Naive thymus-derived CD4-positive, alpha-beta T cell (primary cell): Measurements from ENCODE around the gene C6orf62. TPM values are rescaled to one million over a fixed set of nuclear protein-coding genes. Genes with fewer than 3 reads are reported as not detected.
"Not testable (repeated sequence)": the region's sequence is repeated elsewhere in the genome, so short reads cannot be mapped to it uniquely, and the experiment has no call there.

Source experiments
- ATAC-seq: fragments of 150-1000 bp; cut with Tn5 transposase; 2 replicates; pipeline ENCODE4 v1.10.0; 2021; ENCODE audit warnings: mild to moderate bottlenecking, moderate library complexity
- CTCF ChIA-PET: fragments of 350-600 bp; sonication (Branson Sonifier 250); formaldehyde crosslinking; loops from one replicate; lab custom pipeline; 2021; ENCODE audit warnings: antibody characterized with exemption; lab: Charles Lee
- POLR2A ChIA-PET: fragments of 350-600 bp; sonication (Branson Sonifier 250); formaldehyde crosslinking; loops from one replicate; lab custom pipeline; 2021; ENCODE audit warnings: antibody characterized with exemption, inconsistent platforms; lab: Charles Lee
- DNase-seq, 9 donors: peaks; one replicate each; pipeline versions ENCODE4 v3.0.0 to v3.0.0-alpha.2; 2020 to 2022; ENCODE audit warnings: mixed read lengths in 1 of 9
- H3K27ac ChIP-seq: one replicate; pipeline ENCODE4 v1.7.0; 2013; ENCODE audit warnings: mild to moderate bottlenecking, low read depth, low read length, moderate library complexity
- H3K27me3 ChIP-seq, 2 donors: one replicate each; pipeline ENCODE4 v1.7.0; 2013; ENCODE audit warnings: low read length in 2 of 2, mild to moderate bottlenecking in 2 of 2, moderate library complexity in 2 of 2; ENCODE audit not compliant: control insufficient read depth in 2 of 2, insufficient read depth in 2 of 2
- H3K36me3 ChIP-seq, 3 experiments: 1 replicate in 2 of 3; 2 replicates in 1 of 3; pipeline ENCODE4 v1.7.0; 2013; ENCODE audit warnings: low read length in 3 of 3, mild to moderate bottlenecking in 3 of 3, moderate library complexity in 1 of 3; ENCODE audit not compliant: insufficient read depth in 3 of 3, control insufficient read depth in 2 of 3
- H3K4me1 ChIP-seq, 2 donors: one replicate each; pipeline ENCODE4 v1.7.0; 2013; ENCODE audit warnings: low read length in 2 of 2, mild to moderate bottlenecking in 2 of 2, moderate library complexity in 1 of 2; ENCODE audit not compliant: control insufficient read depth in 2 of 2, insufficient read depth in 2 of 2
- H3K4me3 ChIP-seq: 2 replicates; pipeline ENCODE4 v1.7.0; 2013; ENCODE audit warnings: mild to moderate bottlenecking, low read length
- H3K9me3 ChIP-seq, 3 experiments: 1 replicate in 2 of 3; 2 replicates in 1 of 3; pipeline ENCODE4 v1.7.0; 2013; ENCODE audit warnings: low read length in 3 of 3; ENCODE audit not compliant: control insufficient read depth in 2 of 3
- H3K27ac Mint-ChIP-seq, 9 donors: one replicate each; pipeline ENCODE4 v1.8.0; 2020 to 2022; ENCODE audit warnings: mixed read lengths in 9 of 9, mild to moderate bottlenecking in 8 of 9, moderate library complexity in 5 of 9, inconsistent platforms in 2 of 9
- H3K27me3 Mint-ChIP-seq, 5 donors: one replicate each; pipeline ENCODE4 v1.8.0; 2021 to 2022; ENCODE audit warnings: mixed read lengths in 5 of 5, mild to moderate bottlenecking in 1 of 5
- H3K36me3 Mint-ChIP-seq, 5 donors: one replicate each; pipeline ENCODE4 v1.8.0; 2020 to 2022; ENCODE audit warnings: mixed read lengths in 5 of 5, mild to moderate bottlenecking in 3 of 5, inconsistent platforms in 1 of 5
- H3K4me1 Mint-ChIP-seq, 7 donors: one replicate each; pipeline ENCODE4 v1.8.0; 2020 to 2022; ENCODE audit warnings: mixed read lengths in 7 of 7, mild to moderate bottlenecking in 3 of 7, inconsistent platforms in 1 of 7
- H3K4me3 Mint-ChIP-seq, 10 donors: one replicate each; pipeline ENCODE4 v1.8.0; 2020 to 2022; ENCODE audit warnings: mild to moderate bottlenecking in 10 of 10, mixed read lengths in 10 of 10, moderate library complexity in 6 of 10, inconsistent platforms in 2 of 10
- H3K9me3 Mint-ChIP-seq, 11 donors: one replicate each; pipeline ENCODE4 v1.8.0; 2020 to 2022; ENCODE audit warnings: mixed read lengths in 11 of 11, mild to moderate bottlenecking in 4 of 11, inconsistent platforms in 1 of 11, moderate library complexity in 1 of 11
- intact Hi-C, 2 donors: fragments of 100-400 bp; cut with micrococcal nuclease; formaldehyde crosslinking; loops; one replicate each; pipeline ENCODE4 v1.15.1; 2023
- polyA plus RNA-seq, 2 donors: library from polyadenylated mRNA; unstranded; fragments of 300-500 nt; fragmentation: Illumina TruSeq; gene quantifications; one replicate each; pipeline ENCODE4 v1.2.3, GENCODE V29; 2021
- total RNA-seq, 6 experiments: library from RNA in 5 of 6; stranded (reverse) in 5 of 6; gene quantifications; 1 replicate in 5 of 6; 2 replicates in 1 of 6; pipeline ENCODE4 v1.2.3 and lab custom pipeline; 2021 to 2026

C6orf62 gene
- total and polyA plus RNA-seq, 7 experiments from 2014 or later, result 102 to 162 (median 130) TPM

DNA sequence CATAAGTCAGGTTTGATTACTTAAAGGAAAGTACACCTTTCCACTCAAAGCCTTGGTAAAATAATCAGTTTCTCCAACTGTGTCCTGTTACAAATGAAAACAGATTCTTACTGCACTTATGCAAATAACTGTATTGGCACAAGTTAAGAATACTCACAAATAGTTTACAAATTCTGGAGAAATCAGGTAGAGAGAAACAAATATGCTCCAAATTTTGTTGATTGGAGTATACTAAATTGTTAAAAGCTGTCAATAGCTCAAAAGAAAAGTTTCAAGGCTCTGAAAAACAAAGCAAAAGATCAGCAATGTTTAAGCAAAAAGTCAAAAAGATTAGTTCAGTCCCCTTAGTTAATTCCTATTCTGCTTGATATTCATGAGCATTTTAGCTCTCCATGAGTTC, 48.5 kb downstream of the C6orf62 start:
- H3K27me3 Mint-ChIP-seq, H3K4me3 ChIP-seq, POLR2A ChIA-PET, intact Hi-C loops, ATAC-seq, H3K36me3 ChIP-seq, DNase-seq, H3K27ac ChIP-seq, H3K27ac Mint-ChIP-seq, H3K27me3 ChIP-seq, H3K9me3 ChIP-seq, H3K4me3 Mint-ChIP-seq: not testable (repeated sequence)
- peaks cover 5 to 11% of the 10 kb centered on the region in 2 donors for H3K4me1 ChIP-seq
- CTCF ChIA-PET, result interaction anchor here (1.4 kb wide), 1 partner anchor 91 kb away, joined by 4 read pairs; no protein-coding TSS in a partner anchor
- Mint-ChIP-seq H3K9me3 (peaks cover 0 to 28% (median 7%) of the 10 kb centered on the region in 11 donors), H3K36me3 (peaks cover 0 to 48% (median 18%) of the 10 kb centered on the region in 5 donors), H3K4me1 (peaks cover 7 to 37% (median 33%) of the 10 kb centered on the region in 7 donors)

GRCh38 chr6:24668997-24669361, 50.0 kb downstream of the C6orf62 start:
- ChIA-PET CTCF (no interaction called here), POLR2A (no interaction called here)
- Mint-ChIP-seq H3K36me3 (peaks cover 0 to 46% (median 20%) of the 10 kb centered on the region in 5 donors), H3K4me3 (peak overlapping the region in 8 of 10 donors; percentile 33 to 100 (median 54)), H3K9me3 (peaks cover 0 to 28% (median 7%) of the 10 kb centered on the region in 11 donors), H3K27ac (peak overlapping the region in 1 of 9 donors; percentile 33), H3K4me1 (peaks cover 18 to 51% (median 47%) of the 10 kb centered on the region in 7 donors), H3K27me3 (no peaks in the 10 kb centered on the region)
- DNase-seq (no peak), ATAC-seq (no peak)
- peaks cover 19 to 25% of the 10 kb centered on the region in 2 donors for H3K4me1 ChIP-seq
- H3K9me3 ChIP-seq, result no peaks in the 10 kb centered on the region
- no peaks in the 10 kb centered on the region for H3K27me3 ChIP-seq
- intact Hi-C loops, result loop anchor here in 1 of 2 donors (5.0 kb wide), 1 partner anchor 1293 kb away; the partner anchor contains the start of gene TRIM38
- peaks cover 0 to 6% (median 0%) of the 10 kb centered on the region in 3 experiments for H3K36me3 ChIP-seq
- no peak overlapping the region for H3K27ac ChIP-seq
- H3K4me3 ChIP-seq, result no peak overlapping the region

DNA sequence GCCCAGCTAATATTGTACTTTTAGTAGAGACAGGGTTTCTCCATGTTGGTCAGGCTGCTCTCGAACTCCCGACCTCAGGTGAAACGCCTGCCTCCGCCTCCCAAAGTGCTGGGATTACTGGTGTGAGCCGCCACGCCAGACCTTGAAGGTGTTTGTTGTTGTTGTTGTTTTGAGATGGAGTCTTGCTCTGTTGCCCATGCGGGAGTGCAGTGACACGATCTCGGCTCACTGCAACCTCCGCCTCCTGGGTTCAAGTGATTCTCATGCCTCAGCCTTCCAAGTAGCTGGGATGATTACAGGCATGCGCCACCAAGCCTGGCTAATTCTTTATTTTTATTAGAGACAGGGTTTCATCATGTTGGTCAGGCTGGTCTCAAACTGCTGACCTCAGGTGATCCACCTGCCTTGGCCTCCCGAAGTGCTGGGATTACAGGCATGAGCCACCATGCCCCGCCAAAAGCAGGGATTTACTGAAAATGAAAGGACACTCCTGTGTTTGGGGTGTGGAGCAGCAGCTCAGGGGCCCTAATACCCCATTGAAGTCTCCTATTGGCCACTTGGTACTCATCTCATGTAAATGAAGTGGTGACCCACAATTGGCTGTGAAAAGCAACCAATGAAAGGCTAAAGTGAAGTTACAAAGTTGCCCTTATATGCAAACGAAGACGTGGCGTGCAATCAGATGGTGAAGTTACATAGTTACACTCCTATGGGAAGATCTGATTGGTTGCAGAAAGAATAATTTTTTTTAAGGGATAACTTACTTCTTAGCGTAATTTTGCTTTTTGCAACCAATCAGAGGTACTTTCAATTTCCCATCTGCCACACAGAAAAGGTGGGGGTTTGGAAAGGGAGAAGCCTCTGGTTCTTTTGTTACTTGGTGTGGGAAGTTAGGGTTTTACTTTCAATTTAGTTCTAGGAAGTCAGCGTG, 50.6 kb downstream of the C6orf62 start:
- POLR2A ChIA-PET, result interaction anchor here (3.7 kb wide), 1 partner anchor 54 kb away, joined by 39 read pairs; no protein-coding TSS in a partner anchor
- H3K9me3 ChIP-seq, ATAC-seq, H3K27ac ChIP-seq, H3K27me3 Mint-ChIP-seq, H3K36me3 ChIP-seq, DNase-seq, H3K27me3 ChIP-seq, CTCF ChIA-PET: not testable (repeated sequence)
- peak overlapping the region; percentile 93 to 100 (median 98) for H3K4me3 Mint-ChIP-seq
- intact Hi-C loops, result loop anchor here in 1 of 2 donors (5.0 kb wide), 1 partner anchor 1294 kb away; the partner anchor contains the start of gene TRIM38
- peaks cover 21 to 57% (median 54%) of the 10 kb centered on the region in 7 donors for H3K4me1 Mint-ChIP-seq
- peaks cover 19 to 27% of the 10 kb centered on the region in 2 donors for H3K4me1 ChIP-seq
- H3K36me3 Mint-ChIP-seq, result peaks cover 0 to 41% (median 21%) of the 10 kb centered on the region in 5 donors
- peaks cover 0 to 28% (median 7%) of the 10 kb centered on the region in 11 donors for H3K9me3 Mint-ChIP-seq
- peak overlapping the region in 2 of 9 donors; percentile 33 to 97 for H3K27ac Mint-ChIP-seq
- peak overlapping the region; percentile 91 for H3K4me3 ChIP-seq

GRCh38 chr6:24667378-24667803, 51.6 kb downstream of the C6orf62 start:
- Histone ChIP-seq H3K9me3 (no peaks in the 10 kb centered on the region), H3K4me1 (peaks cover 19 to 27% of the 10 kb centered on the region in 2 donors), H3K36me3 (peaks cover 0 to 18% (median 0%) of the 10 kb centered on the region in 3 experiments), H3K4me3 (peak overlapping the region; percentile 91), H3K27ac (peak overlapping the region; percentile 88), H3K27me3 (no peaks in the 10 kb centered on the region)
- Mint-ChIP-seq H3K27ac (peak overlapping the region; percentile 91 to 99 (median 98)), H3K27me3 (no peaks in the 10 kb centered on the region), H3K9me3 (peaks cover 0 to 23% (median 7%) of the 10 kb centered on the region in 11 donors), H3K36me3 (peaks cover 0 to 41% (median 28%) of the 10 kb centered on the region in 5 donors), H3K4me1 (peaks cover 24 to 66% (median 63%) of the 10 kb centered on the region in 7 donors), H3K4me3 (peak overlapping the region; percentile 93 to 100 (median 98))
- DNase-seq, result peak in 2 of 9 donors; percentile 3 to 14
- intact Hi-C loops, result loop anchor here in 1 of 2 donors (1.0 to 5.0 kb wide), 2 partner anchors 84 to 1295 kb away; partner anchors contain the start of gene TRIM38
- no peak for ATAC-seq
- ChIA-PET CTCF (interaction anchor here (2.4 kb wide), 1 partner anchor 85 kb away, joined by 14 read pairs; no protein-coding TSS in a partner anchor), POLR2A (interaction anchor here (0.7 to 3.7 kb wide), 13 partner anchors 12 to 1395 kb away, joined by 3 to 39 read pairs (median 5); partner anchors contain the start of genes ALDH5A1, C6orf62, GMNN and KIAA0319)

DNA sequence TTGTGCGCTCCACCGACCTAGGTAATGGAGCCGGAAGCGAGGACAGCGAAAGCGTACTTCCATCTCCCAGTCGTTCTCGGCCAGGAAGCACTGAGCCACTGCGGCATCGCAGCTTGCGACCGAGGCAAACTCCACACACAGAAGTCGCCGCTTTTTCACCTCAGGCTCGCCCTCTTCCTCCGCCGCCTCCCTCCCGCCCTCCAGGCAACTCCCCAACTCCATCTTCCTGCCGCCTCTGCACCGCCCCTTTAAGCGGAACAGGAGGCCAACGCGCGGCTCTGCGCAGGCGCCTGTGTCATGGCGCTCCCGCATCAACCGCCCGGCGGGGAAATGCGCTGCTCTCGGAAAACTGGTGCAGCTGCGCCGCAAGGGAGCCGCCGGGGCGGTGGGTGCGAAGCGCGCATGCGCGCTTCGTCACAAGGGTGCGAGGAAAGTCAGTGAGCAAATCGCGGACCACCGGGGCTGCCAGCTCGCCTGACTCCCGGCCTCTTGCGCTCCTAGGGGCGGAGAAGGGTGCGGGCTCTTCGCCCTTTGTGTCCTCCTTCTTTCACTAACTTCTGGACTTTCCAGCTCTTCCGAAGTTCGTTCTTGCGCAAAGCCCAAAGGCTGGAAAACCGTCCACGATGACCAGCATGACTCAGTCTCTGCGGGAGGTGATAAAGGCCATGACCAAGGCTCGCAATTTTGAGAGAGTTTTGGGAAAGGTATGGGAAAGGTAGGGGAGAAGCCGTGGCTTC, 52.1 kb downstream of the C6orf62 start, which contains the start of the genes ACOT13 and TDP2:
TSS of gene ACOT13 (plus strand) at position 437 of the 737 bp plus-strand sequence. CDS start at position 624, 187 bp downstream.
TSS of gene TDP2 (minus strand) at position 259 of the 737 bp plus-strand sequence. CDS start at position 222, 37 bp downstream.
- ATAC-seq, result peak; percentile 97
- peak within 1 kb of the TSS; percentile 93 to 100 (median 98) for H3K4me3 Mint-ChIP-seq
- Histone ChIP-seq H3K27me3 (no peaks in the 10 kb centered on the region), H3K4me3 (peak within 1 kb of the TSS; percentile 91), H3K4me1 (peaks cover 19 to 27% of the 10 kb centered on the region in 2 donors), H3K27ac (peak within 1 kb of the TSS; percentile 88), H3K36me3 (peaks cover 0 to 24% (median 0%) of the 10 kb centered on the region in 3 experiments), H3K9me3 (no peaks in the 10 kb centered on the region)
- ChIA-PET POLR2A (interaction anchor here (0.5 to 3.7 kb wide), 23 partner anchors 9 to 1395 kb away, joined by 3 to 39 read pairs (median 4); partner anchors contain the start of genes ALDH5A1, C6orf62, GMNN and KIAA0319), CTCF (interaction anchor here (1.3 to 2.4 kb wide), 2 partner anchors 30 to 85 kb away, joined by 3 to 14 read pairs; no protein-coding TSS in a partner anchor)
- H3K9me3 Mint-ChIP-seq, result peaks cover 0 to 22% (median 7%) of the 10 kb centered on the region in 11 donors
- H3K4me1 Mint-ChIP-seq, result peaks cover 28 to 70% (median 68%) of the 10 kb centered on the region in 7 donors
- peak; percentile 93 to 97 (median 96) for DNase-seq
- intact Hi-C loops, result loop anchor here (1.0 to 5.0 kb wide), 9 partner anchors 12 to 1295 kb away; partner anchors contain the start of genes KIAA0319 (in 2 of the 2), ALDH5A1 (in 1 of the 2), GMNN (in 1 of the 2) and TRIM38 (in 1 of the 2)
- H3K36me3 Mint-ChIP-seq, result peaks cover 0 to 44% (median 30%) of the 10 kb centered on the region in 5 donors
- peak within 1 kb of the TSS; percentile 91 to 99 (median 98) for H3K27ac Mint-ChIP-seq
- no peaks in the 10 kb centered on the region for H3K27me3 Mint-ChIP-seq
